HepG2 (cell line): ENCODE measurements around the gene TUBA4B. TPM values are rescaled to one million over a fixed set of nuclear protein-coding genes. Genes with fewer than 3 reads are reported as not detected.
A peak's percentile ranks its signal among the peaks of the same experiment; 100 is the strongest.

ENCODE experiments used
- ARNT ChIP-seq: fragments of 450-650 bp; IDR thresholded peaks from 2 replicates; pipeline ENCODE4 v1.6.1; 2017
- CAMTA2 ChIP-seq: sonication (generic); formaldehyde crosslinking; IDR thresholded peaks from 2 replicates; pipeline ENCODE4 v1.4.0; 2020; ENCODE audit warnings: mild to moderate bottlenecking, missing genetic modification reagents, borderline replicate concordance
- FOXO1 ChIP-seq: sonication (generic); formaldehyde crosslinking; IDR thresholded peaks from 2 replicates; pipeline ENCODE4 v1.4.0; 2020; ENCODE audit warnings: missing genetic modification reagents
- PRMT3 ChIP-seq: sonication (generic); formaldehyde crosslinking; IDR thresholded peaks from 2 replicates; pipeline ENCODE4 v1.8.1; 2022; ENCODE audit warnings: low read depth, mild to moderate bottlenecking, moderate library complexity, missing genetic modification reagents, borderline replicate concordance
- REL ChIP-seq: sonication (generic); formaldehyde crosslinking; conservative IDR thresholded peaks from 2 replicates; pipeline ENCODE4 v1.8.0; 2022; ENCODE audit warnings: mild to moderate bottlenecking, missing genetic modification reagents, moderate library complexity
- RXRA ChIP-seq: sonication (generic); formaldehyde crosslinking; IDR thresholded peaks from 2 replicates; pipeline ENCODE4 v1.5.1; 2020; ENCODE audit warnings: missing genetic modification reagents
- SIN3A ChIP-seq: IDR thresholded peaks from 2 replicates; pipeline ENCODE4 v1.6.1; 2011; ENCODE audit warnings: low read depth, mild to moderate bottlenecking, control low read depth, low read length, borderline replicate concordance
- TRIM24 ChIP-seq: sonication (generic); formaldehyde crosslinking; IDR thresholded peaks from 2 replicates; pipeline ENCODE4 v1.8.0; 2022; ENCODE audit warnings: mild to moderate bottlenecking, missing genetic modification reagents
- ZBTB42 ChIP-seq: sonication (generic); formaldehyde crosslinking; IDR thresholded peaks from 2 replicates; pipeline ENCODE4 v1.5.0; 2020; ENCODE audit warnings: mild to moderate bottlenecking, missing genetic modification reagents
- ZFP36L2 ChIP-seq: sonication (generic); formaldehyde crosslinking; IDR thresholded peaks from 2 replicates; pipeline ENCODE4 v1.4.0; 2020; ENCODE audit warnings: missing genetic modification reagents
- ZFP90 ChIP-seq: sonication (generic); formaldehyde crosslinking; IDR thresholded peaks from 2 replicates; pipeline ENCODE4 v1.8.0; 2022; ENCODE audit warnings: missing genetic modification reagents, mild to moderate bottlenecking, inconsistent platforms, borderline replicate concordance
- ZNF124 ChIP-seq: sonication (generic); formaldehyde crosslinking; IDR thresholded peaks from 2 replicates; pipeline ENCODE4 v1.4.0; 2020; ENCODE audit warnings: missing genetic modification reagents
- ZNF326 ChIP-seq: sonication (generic); formaldehyde crosslinking; IDR thresholded peaks from 2 replicates; pipeline ENCODE4 v1.4.0; 2020; ENCODE audit warnings: missing genetic modification reagents, borderline replicate concordance
- ZNF441 ChIP-seq: sonication (generic); formaldehyde crosslinking; IDR thresholded peaks from 2 replicates; pipeline ENCODE4 v1.7.0; 2021; ENCODE audit warnings: missing genetic modification reagents, borderline replicate concordance
- ZNF451 ChIP-seq: sonication (generic); formaldehyde crosslinking; IDR thresholded peaks from 2 replicates; pipeline ENCODE4 v1.5.0; 2020; ENCODE audit warnings: mild to moderate bottlenecking, missing genetic modification reagents
- ZNF569 ChIP-seq: sonication (generic); formaldehyde crosslinking; IDR thresholded peaks from 2 replicates; pipeline ENCODE4 v1.5.0; 2020; ENCODE audit warnings: mild to moderate bottlenecking, missing genetic modification reagents, moderate library complexity, borderline replicate concordance
- ZNF761 ChIP-seq: sonication (generic); formaldehyde crosslinking; conservative IDR thresholded peaks from 2 replicates; pipeline ENCODE4 v1.4.0; 2020; ENCODE audit warnings: mild to moderate bottlenecking, missing genetic modification reagents
- ZNF83 ChIP-seq: sonication (generic); formaldehyde crosslinking; IDR thresholded peaks from 2 replicates; pipeline ENCODE4 v1.4.0; 2020; ENCODE audit warnings: missing genetic modification reagents, mild to moderate bottlenecking, borderline replicate concordance
- ZSCAN25 ChIP-seq: sonication (generic); formaldehyde crosslinking; IDR thresholded peaks from 2 replicates; pipeline ENCODE4 v1.8.0; 2022; ENCODE audit warnings: mild to moderate bottlenecking, missing genetic modification reagents
- polyA plus RNA-seq, 8 experiments: library from polyadenylated mRNA; depleted of rRNA in 3 of 8; stranded (reverse) in 7 of 8; unstranded in 1 of 8; fragments of >200 nt; fragmentation: Illumina TruSeq in 4 of 8; extraction: Trizol in 4 of 8; gene quantifications; 2 replicates each; pipeline versions ENCODE4 v1.2.1 to v1.2.3, GENCODE V29; 2011 to 2016; ENCODE audit warnings: low read depth in 4 of 8, missing spikeins in 1 of 8, mixed read lengths in 1 of 8; ENCODE audit not compliant: insufficient read depth in 1 of 8
- total RNA-seq, 5 experiments: library from RNA; depleted of rRNA; stranded (reverse); fragments of >200 nt; fragmentation: Illumina TruSeq; extraction: Trizol; gene quantifications; 2 replicates each; pipeline ENCODE4 v1.2.3, GENCODE V29; 2016; ENCODE audit warnings: low read depth in 1 of 5
- TF ChIP-seq, protein P1 (sequence below): sonication (generic); formaldehyde crosslinking; IDR thresholded peaks from 2 replicates; pipeline ENCODE4 v1.5.0; 2020; ENCODE audit warnings: missing genetic modification reagents
- TF ChIP-seq, protein P2 (sequence below): sonication (generic); formaldehyde crosslinking; IDR thresholded peaks from 2 replicates; pipeline ENCODE4 v1.8.0; 2022; ENCODE audit warnings: mild to moderate bottlenecking, missing genetic modification reagents, moderate library complexity
- TF ChIP-seq, protein P3 (sequence below): sonication (generic); formaldehyde crosslinking; IDR thresholded peaks from 2 replicates; pipeline ENCODE4 v1.9.0; 2022; ENCODE audit warnings: low read depth, missing genetic modification reagents
- TF ChIP-seq, protein P4 (sequence below): sonication (generic); formaldehyde crosslinking; IDR thresholded peaks from 2 replicates; pipeline ENCODE4 v1.8.1; 2023; ENCODE audit warnings: mild to moderate bottlenecking, inconsistent platforms, moderate library complexity, missing genetic modification reagents, borderline replicate concordance
- TF ChIP-seq, protein P5 (sequence below): sonication (generic); formaldehyde crosslinking; IDR thresholded peaks from 2 replicates; pipeline ENCODE4 v1.8.1; 2023; ENCODE audit warnings: mild to moderate bottlenecking, missing genetic modification reagents

The TUBA4B gene
- total and polyA plus RNA-seq, 2 of the 13 experiments (the other 11 are each of a cell fraction or from before 2014, with no cell fraction given) = 0.18 to 0.22 TPM

DNA sequence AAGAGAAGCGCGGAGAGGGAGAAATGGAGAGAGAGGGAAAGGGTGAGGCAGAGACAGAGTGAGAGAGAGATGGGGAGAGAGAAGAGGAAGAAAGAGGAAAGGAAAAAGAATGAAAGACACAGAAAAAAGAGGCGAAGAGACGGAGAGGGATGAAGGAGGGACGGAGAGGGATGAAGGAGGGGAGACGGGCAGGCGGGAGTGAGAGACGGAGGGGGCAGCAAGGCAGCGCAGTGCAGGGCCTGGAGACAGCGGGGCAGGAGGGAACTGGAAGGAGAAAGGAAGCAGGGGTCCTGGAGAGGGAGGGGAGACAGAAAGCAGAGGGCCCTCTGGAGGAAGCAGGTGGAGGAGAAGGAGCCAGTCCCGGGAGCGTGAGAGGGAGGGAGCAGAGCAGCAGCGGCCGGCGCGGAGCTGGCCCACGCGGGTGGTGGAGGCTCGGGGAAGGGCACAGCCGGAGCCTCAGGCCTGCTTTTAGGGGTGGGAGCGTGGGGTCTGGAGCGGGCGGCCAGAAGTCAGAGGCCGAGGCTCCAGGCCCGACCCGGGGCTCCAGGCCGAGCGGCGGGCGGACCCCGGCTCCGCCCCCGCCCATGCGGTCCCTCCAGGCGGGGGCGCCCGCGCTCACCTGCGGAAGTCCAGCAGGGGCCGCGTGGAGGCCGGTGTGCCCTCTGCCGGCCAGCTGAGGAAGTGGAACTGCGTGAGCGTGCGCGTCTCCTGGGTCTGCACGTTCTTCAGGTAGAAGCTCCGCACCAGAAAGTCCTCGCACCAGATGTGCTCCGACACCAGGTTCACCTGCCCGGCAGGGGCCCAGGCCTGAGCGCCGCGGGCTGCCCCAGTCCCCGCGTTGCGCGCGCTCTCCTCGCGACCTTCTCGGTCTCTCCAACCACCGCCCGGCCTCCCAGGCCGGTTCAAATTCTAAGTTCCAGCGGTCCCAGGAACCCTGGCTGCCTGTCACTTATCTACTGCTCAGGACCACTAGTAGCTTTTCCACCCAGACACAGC is 41.6 kb downstream of the TUBA4B start (continued):
- peak; percentile 82 for TF ChIP-seq ZFP90 (CRISPR knock-in tag)
- TF ChIP-seq, protein P1, sequence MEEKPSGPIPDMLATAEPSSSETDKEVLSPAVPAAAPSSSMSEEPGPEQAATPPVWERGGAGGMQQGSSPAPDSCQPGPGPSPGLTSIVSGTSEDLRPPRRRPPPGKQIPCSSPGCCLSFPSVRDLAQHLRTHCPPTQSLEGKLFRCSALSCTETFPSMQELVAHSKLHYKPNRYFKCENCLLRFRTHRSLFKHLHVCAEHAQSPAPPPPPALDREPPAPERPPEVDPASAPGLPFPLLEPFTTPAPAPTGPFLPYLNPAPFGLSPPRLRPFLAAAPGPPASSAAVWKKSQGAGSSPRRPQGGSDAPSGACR (CRISPR knock-in tag) = peak; percentile 87
- TF ChIP-seq FOXO1 (CRISPR knock-in tag) = peak; percentile 76
- TF ChIP-seq, protein P2, sequence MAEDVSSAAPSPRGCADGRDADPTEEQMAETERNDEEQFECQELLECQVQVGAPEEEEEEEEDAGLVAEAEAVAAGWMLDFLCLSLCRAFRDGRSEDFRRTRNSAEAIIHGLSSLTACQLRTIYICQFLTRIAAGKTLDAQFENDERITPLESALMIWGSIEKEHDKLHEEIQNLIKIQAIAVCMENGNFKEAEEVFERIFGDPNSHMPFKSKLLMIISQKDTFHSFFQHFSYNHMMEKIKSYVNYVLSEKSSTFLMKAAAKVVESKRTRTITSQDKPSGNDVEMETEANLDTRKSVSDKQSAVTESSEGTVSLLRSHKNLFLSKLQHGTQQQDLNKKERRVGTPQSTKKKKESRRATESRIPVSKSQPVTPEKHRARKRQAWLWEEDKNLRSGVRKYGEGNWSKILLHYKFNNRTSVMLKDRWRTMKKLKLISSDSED (CRISPR knock-in tag) = peak; percentile 74; the same call in 1 of the 2 replicates
- peak; percentile 96; the same call in 1 of the 2 replicates for TF ChIP-seq ZNF451 (CRISPR knock-in tag)
- TF ChIP-seq CAMTA2 (CRISPR knock-in tag) = no peak; the same call in 1 of the 2 replicates
- TF ChIP-seq, protein P3, sequence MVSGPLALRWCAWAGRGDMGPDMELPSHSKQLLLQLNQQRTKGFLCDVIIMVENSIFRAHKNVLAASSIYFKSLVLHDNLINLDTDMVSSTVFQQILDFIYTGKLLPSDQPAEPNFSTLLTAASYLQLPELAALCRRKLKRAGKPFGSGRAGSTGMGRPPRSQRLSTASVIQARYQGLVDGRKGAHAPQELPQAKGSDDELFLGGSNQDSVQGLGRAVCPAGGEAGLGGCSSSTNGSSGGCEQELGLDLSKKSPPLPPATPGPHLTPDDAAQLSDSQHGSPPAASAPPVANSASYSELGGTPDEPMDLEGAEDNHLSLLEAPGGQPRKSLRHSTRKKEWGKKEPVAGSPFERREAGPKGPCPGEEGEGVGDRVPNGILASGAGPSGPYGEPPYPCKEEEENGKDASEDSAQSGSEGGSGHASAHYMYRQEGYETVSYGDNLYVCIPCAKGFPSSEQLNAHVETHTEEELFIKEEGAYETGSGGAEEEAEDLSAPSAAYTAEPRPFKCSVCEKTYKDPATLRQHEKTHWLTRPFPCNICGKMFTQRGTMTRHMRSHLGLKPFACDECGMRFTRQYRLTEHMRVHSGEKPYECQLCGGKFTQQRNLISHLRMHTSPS (CRISPR knock-in tag) = no peak
- TF ChIP-seq SIN3A = peak; percentile 69; the same call in 1 of the 2 replicates
- no peak for TF ChIP-seq ZNF83 (CRISPR knock-in tag)
- TF ChIP-seq, protein P4, sequence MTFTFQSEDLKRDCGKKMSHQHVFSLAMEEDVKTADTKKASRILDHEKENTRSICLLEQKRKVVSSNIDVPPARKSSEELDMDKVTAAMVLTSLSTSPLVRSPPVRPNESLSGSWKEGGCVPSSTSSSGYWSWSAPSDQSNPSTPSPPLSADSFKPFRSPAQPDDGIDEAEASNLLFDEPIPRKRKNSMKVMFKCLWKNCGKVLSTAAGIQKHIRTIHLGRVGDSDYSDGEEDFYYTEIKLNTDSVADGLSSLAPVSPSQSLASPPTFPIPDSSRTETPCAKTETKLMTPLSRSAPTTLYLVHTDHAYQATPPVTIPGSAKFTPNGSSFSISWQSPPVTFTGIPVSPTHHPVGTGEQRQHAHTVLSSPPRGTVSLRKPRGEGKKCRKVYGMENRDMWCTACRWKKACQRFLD (CRISPR knock-in tag) = peak; percentile 40; the same call in 1 of the 2 replicates
- TF ChIP-seq TRIM24 (CRISPR knock-in tag) = no peak
- no peak for TF ChIP-seq ARNT
- TF ChIP-seq ZSCAN25 (CRISPR knock-in tag) = peak; percentile 85
- TF ChIP-seq, protein P5, sequence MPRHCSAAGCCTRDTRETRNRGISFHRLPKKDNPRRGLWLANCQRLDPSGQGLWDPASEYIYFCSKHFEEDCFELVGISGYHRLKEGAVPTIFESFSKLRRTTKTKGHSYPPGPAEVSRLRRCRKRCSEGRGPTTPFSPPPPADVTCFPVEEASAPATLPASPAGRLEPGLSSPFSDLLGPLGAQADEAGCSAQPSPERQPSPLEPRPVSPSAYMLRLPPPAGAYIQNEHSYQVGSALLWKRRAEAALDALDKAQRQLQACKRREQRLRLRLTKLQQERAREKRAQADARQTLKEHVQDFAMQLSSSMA (CRISPR knock-in tag) = peak; percentile 89; the same call in 1 of the 2 replicates
- no peak for TF ChIP-seq ZNF569 (CRISPR knock-in tag)
- TF ChIP-seq PRMT3 (CRISPR knock-in tag) = no peak
- TF ChIP-seq ZNF326 = no peak
- no peak; the same call in 1 of the 2 replicates for TF ChIP-seq REL (CRISPR knock-in tag)
- TF ChIP-seq RXRA (CRISPR knock-in tag) = peak; percentile 76
- TF ChIP-seq ZNF124 (CRISPR knock-in tag) = peak; percentile 82
- peak; percentile 99 for TF ChIP-seq ZNF441 (CRISPR knock-in tag)
- TF ChIP-seq ZBTB42 (CRISPR knock-in tag) = no peak
- TF ChIP-seq ZFP36L2 = no peak
- TF ChIP-seq ZNF761 (CRISPR knock-in tag) = peak; percentile 95
